Activated T-cell treated with anti-CD3 and anti-CD28 coated beads for 24 hours (primary cell): ENCODE data around the gene KAT5.
"Not testable (repeated sequence)": the region's sequence is repeated elsewhere in the genome, so short reads cannot be mapped to it uniquely, and the experiment has no call there.

Experiments used
- DNase-seq: peaks from one replicate; pipeline ENCODE4 v3.0.0-alpha.2; 2020; ENCODE audit warnings: low read depth

KAT5 gene

DNA sequence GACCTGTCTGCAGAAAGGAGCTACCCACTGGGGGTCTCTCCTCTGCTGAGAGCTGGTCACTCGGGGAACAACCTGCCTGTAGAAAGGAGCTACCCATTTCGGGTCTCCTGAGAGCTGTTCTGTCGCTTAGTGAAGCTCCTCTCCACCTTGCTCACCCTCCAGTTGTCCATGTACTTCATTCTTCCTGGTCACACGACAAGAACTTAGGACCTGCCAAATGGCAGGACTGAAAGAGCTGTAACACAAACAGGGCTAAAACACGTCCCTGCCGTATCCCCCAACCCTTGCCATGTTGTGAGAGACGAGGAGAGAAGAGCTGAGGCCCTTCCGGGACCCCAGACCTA, 32.6 kb downstream of the KAT5 start:
- no peak for DNase-seq

- DNase-seq: no peak
Observed at GRCh38 chr11:65745049-65745448, 33.0 kb downstream of the KAT5 start.

DNA sequence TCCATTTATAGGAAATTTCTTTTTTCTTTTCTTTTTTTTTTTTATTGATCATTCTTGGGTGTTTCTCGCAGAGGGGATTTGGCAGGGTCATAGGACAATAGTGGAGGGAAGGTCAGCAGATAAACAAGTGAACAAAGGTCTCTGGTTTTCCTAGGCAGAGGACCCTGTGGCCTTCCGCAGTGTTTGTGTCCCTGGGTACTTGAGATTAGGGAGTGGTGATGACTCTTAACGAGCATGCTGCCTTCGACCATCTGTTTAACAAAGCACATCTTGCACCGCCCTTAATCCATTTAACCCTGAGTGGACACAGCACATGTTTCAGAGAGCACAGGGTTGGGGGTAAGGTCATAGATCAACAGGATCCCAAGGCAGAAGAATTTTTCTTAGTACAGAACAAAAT, 50.1 kb downstream of the KAT5 start:
- not testable (repeated sequence) for DNase-seq

- DNase-seq: not testable (repeated sequence)
Observed at GRCh38 chr11:65762816-65763215, 50.8 kb downstream of the KAT5 start.

GRCh38 chr11:65764434-65764833, 52.4 kb downstream of the KAT5 start:
- DNase-seq: no peak

DNA sequence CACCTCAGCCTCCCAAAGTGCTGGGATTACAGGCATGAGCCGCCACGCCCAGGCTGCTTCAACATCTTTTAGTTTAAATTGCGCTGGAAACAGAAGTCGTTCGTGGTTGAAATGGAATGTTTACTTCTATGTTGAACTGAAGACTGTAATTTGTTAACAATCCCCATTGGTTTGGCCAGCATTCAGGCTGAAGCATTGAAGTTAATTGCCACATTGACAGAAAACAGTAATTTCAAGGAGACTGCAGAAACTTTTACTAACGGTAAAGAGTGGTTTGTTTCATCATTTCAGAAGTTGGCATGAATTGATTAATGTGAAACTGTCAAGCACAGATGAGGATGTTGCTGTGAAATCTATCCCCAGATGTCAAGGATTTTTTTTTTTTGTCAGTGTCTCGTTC, 54.5 kb downstream of the KAT5 start:
- DNase-seq: no peak

GRCh38 chr11:65767406-65767805, 55.4 kb downstream of the KAT5 start:
- DNase-seq: no peak

DNA sequence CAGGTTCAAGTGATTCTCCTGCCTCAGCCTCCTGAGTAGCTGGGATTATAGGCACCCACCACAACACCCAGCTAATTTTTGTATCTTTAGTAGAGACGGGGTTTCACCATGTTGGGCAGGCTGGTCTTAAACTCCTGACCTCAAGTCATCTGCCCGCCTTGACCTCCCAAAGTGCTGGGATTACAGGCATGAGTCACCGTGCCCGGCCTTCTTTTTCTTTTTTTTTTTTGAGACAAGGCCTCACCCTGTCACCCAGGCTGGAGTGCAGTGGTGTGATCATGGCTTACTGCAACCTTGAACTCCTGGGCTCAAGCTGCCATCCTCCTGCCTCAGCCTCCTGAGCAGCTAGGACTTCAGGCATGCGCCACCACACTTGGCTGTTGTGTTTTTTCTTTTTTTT, 55.8 kb downstream of the KAT5 start:
- not testable (repeated sequence) for DNase-seq
